HUES48 (cell line): ENCODE results near the gene ASCL5.

ENCODE experiments used
- H3K27ac ChIP-seq: one replicate; pipeline ENCODE4 v1.7.0; 2013; ENCODE audit warnings: low read depth, low read length, inconsistent platforms
- H3K27me3 ChIP-seq: 2 replicates; pipeline ENCODE4 v1.6.1; 2013; ENCODE audit warnings: mild to moderate bottlenecking, low read length; ENCODE audit not compliant: control insufficient read depth, insufficient read depth
- H3K36me3 ChIP-seq: 2 replicates; pipeline ENCODE4 v1.6.1; 2013; ENCODE audit warnings: low read length; ENCODE audit not compliant: control insufficient read depth, insufficient read depth
- H3K4me1 ChIP-seq: 2 replicates; pipeline ENCODE4 v1.6.1; 2013; ENCODE audit warnings: mild to moderate bottlenecking, low read length; ENCODE audit not compliant: control insufficient read depth, insufficient read depth
- H3K4me3 ChIP-seq: 2 replicates; pipeline ENCODE4 v1.5.1; 2013; ENCODE audit warnings: mild to moderate bottlenecking, low read depth, low read length
- H3K9ac ChIP-seq: 2 replicates; pipeline ENCODE4 v1.6.1; 2013; ENCODE audit warnings: mild to moderate bottlenecking, low read depth, low read length, moderate library complexity
- H3K9me3 ChIP-seq: 2 replicates; pipeline ENCODE4 v1.6.1; 2013; ENCODE audit warnings: low read length; ENCODE audit not compliant: control insufficient read depth, insufficient read depth

Gene ASCL5, protein sequence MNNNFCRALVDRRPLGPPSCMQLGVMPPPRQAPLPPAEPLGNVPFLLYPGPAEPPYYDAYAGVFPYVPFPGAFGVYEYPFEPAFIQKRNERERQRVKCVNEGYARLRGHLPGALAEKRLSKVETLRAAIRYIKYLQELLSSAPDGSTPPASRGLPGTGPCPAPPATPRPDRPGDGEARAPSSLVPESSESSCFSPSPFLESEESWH

DNA sequence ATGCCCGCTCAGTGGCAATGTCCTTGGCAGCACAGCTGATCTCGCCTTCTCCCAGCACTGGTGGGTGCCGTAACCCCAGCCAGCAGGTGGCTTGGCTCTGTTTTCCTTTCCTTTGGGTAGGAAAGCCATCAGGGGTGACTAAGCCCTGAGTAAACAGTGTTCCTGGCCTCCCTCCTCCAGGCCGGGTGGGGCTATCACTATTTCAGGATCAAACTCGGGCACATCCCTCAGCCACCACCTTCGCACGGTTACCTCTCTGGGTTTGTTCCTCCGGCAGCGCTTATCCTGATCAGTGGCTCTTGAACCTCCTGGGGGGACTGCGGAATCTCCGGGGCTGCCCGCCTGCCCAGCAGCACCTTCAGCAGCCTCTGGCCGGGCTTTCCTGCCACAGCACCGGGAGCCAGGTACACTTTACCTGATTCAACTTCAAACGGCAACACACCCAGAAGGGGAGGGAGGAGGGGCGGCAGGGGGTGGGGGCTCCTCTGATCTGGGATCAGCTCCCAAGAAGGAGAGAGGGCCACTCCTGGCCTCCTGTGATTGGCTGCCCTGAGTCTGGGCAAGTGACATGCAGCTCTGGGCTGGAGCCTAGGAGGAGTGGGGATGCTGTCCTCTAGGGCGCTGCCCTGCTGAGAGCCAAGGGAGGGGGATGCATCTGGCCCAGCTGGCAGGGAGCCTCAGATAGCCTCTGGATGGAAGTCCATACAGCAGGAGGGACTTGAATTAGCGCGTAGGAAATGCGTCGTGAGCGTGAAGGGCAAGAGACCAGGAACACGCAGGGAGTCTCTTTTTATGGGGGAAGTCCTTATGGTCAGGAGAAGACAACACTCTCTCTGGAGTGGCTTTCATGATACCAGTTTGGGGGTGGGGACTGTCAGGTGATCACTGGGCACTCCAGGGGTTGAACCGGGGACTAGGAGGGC is at the start of gene ASCL5:
ASCL5 (minus strand) TSS at position 353 of the 923 bp plus-strand sequence. CDS start 11,812 bp downstream, outside the sequence.
- H3K27me3 ChIP-seq, result peaks cover 8% of the 10 kb centered on the region; the same call in 1 of the 2 replicates
- H3K9me3 ChIP-seq, result no peaks in the 10 kb centered on the region
- H3K27ac ChIP-seq, result no peak within 1 kb of the TSS
- H3K36me3 ChIP-seq, result no peaks in the 10 kb centered on the region
- no peak within 1 kb of the TSS for H3K9ac ChIP-seq
- H3K4me1 ChIP-seq, result peaks cover 9% of the 10 kb centered on the region
- H3K4me3 ChIP-seq, result no peak within 1 kb of the TSS; the same call in 1 of the 2 replicates

DNA sequence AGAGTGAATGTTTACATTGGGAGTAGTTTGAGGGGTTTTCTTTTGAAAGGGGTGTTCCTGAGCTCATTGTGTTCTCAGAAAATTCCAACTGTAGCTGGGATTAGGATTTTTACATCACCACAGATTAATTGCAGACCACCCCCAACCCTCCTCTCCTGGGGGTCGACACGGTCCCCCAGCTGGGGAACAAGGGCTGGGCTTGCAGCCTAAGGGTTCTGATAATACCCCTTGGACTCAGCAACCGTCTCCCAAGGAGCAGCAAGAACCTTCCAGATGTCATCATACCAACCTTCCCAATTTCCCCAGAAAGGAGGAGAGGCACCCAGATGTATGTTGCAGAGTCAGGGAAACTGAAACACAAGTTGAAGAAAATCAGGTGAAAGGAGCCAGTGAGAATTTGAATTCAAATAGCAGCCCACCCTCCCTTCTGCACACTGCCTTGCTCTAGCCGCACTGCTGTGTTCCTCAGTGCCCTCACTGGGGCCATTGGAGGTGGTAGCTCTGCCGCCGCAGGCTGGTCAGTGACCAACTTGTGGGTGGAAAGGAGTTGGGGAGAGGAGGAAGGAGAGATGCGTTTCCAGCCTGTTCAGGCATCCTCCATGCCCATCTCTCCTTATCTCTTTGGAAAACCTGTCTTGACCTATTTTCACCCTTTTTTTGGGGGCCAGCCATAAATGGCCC is 49.0 kb upstream of the ASCL5 start:
- Histone ChIP-seq H3K9ac (no peak overlapping the region), H3K9me3 (no peaks in the 10 kb centered on the region; the same call in 1 of the 2 replicates), H3K36me3 (no peaks in the 10 kb centered on the region), H3K4me3 (no peak overlapping the region), H3K4me1 (peaks cover 6% of the 10 kb centered on the region; the same call in 1 of the 2 replicates), H3K27ac (no peak overlapping the region), H3K27me3 (0 out of 2 replicates have a peak, but pooled peaks cover 3% of the 10 kb centered on the region)

DNA sequence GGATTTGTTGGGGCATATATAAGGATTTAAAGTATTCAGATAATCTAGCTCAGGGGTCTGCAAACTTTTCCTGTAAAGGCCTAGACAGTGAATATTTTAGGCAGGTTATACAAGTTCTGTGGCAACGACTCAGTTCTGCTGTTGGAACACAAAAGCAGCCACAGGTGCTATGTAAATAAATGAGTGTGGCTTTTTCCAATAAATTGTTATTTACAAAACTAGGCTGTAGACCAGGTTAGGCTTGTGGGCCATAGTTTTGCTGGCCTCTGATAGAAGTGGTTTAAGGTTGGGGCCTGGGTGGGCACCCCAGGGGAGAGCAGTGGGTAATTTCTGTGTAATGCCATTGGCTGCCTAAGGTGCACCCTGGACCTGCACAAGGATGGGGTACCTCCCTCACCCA is 46.8 kb upstream of the ASCL5 start:
- no peak overlapping the region for H3K27ac ChIP-seq
- H3K4me3 ChIP-seq, result no peak overlapping the region
- H3K4me1 ChIP-seq, result peaks cover 13% of the 10 kb centered on the region
- H3K9ac ChIP-seq, result no peak overlapping the region
- H3K9me3 ChIP-seq, result no peaks in the 10 kb centered on the region; the same call in 1 of the 2 replicates
- H3K27me3 ChIP-seq, result peaks cover 17% of the 10 kb centered on the region
- no peaks in the 10 kb centered on the region for H3K36me3 ChIP-seq

- no peak overlapping the region for H3K4me3 ChIP-seq
- no peaks in the 10 kb centered on the region for H3K9me3 ChIP-seq
- no peak overlapping the region for H3K27ac ChIP-seq
- H3K9ac ChIP-seq, result no peak overlapping the region
- H3K4me1 ChIP-seq, result peaks cover 13% of the 10 kb centered on the region
- no peaks in the 10 kb centered on the region for H3K36me3 ChIP-seq
- H3K27me3 ChIP-seq, result peaks cover 17% of the 10 kb centered on the region
Observed at GRCh38 chr1:201172999-201173610, 46.1 kb upstream of the ASCL5 start.

- Histone ChIP-seq H3K9ac (no peak overlapping the region), H3K36me3 (no peaks in the 10 kb centered on the region), H3K9me3 (no peaks in the 10 kb centered on the region), H3K4me3 (no peak overlapping the region), H3K4me1 (peaks cover 13% of the 10 kb centered on the region), H3K27me3 (peaks cover 17% of the 10 kb centered on the region), H3K27ac (no peak overlapping the region)
Observed at GRCh38 chr1:201172326-201172725, 45.3 kb upstream of the ASCL5 start.

DNA sequence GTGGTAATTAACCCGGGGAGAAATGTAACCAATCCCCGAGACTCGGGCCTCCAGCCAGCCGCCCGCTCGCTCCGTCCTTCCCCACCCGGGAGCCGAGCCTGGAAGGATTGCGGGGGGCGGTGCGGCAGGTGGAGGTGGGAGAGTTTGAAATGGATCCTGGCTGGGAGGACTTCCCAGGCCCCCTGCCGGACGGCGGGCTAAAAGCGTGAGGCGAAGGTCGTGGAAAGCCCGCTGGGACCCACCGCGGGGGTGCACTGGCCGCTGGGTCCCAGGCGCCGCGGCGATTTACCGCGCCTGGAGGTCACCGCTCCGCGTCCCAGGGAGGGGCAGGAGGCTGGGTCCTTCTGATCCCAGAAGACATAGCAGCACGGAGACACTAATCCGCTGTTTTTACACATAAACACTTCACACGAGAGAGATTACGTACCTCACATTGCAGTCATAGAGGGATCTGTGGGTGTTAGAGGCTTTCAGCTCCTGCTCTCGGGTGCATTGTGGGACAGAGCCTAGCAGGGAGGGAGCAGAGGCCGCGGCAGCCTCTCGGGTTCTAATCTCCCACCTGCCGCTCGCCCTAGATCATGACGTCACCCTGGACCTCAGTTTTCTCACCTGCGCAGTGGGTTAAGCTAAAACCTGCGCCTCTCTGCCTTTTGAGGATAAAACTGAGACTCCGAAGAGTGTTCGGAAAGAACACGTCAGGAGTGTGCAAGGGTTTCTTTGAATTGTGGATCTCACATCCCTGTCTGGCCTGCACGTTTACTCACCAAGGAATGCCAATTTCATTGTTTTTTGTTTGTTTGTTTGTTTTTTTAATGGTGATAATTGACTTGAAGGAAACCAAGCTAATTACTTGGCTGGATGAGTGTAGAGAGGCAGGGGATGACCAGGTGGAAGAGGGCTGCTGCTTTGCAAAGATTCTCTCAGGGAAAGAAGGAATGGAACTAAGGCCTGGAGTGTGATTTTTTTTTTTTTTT is 44.4 kb upstream of the ASCL5 start:
- peak overlapping the region; percentile 79 for H3K27ac ChIP-seq
- H3K4me1 ChIP-seq, result peaks cover 13% of the 10 kb centered on the region
- peak overlapping the region; percentile 63 for H3K9ac ChIP-seq
- H3K9me3 ChIP-seq, result no peaks in the 10 kb centered on the region
- H3K36me3 ChIP-seq, result no peaks in the 10 kb centered on the region
- H3K27me3 ChIP-seq, result peaks cover 17% of the 10 kb centered on the region
- peak overlapping the region; percentile 74 for H3K4me3 ChIP-seq

- peaks cover 13% of the 10 kb centered on the region for H3K4me1 ChIP-seq
- no peaks in the 10 kb centered on the region for H3K36me3 ChIP-seq
- peak overlapping the region; percentile 79 for H3K27ac ChIP-seq
- no peaks in the 10 kb centered on the region for H3K9me3 ChIP-seq
- H3K27me3 ChIP-seq, result peaks cover 17% of the 10 kb centered on the region
- H3K9ac ChIP-seq, result peak overlapping the region; percentile 63
- H3K4me3 ChIP-seq, result peak overlapping the region; percentile 74
Observed at GRCh38 chr1:201170533-201171062, 43.6 kb upstream of the ASCL5 start.

- Histone ChIP-seq H3K27me3 (peaks cover 17% of the 10 kb centered on the region), H3K36me3 (no peaks in the 10 kb centered on the region), H3K4me1 (peaks cover 13% of the 10 kb centered on the region), H3K27ac (peak overlapping the region; percentile 60), H3K4me3 (peak overlapping the region; percentile 74), H3K9ac (peak overlapping the region; percentile 53), H3K9me3 (no peaks in the 10 kb centered on the region)
Observed at GRCh38 chr1:201169971-201170532, 43.1 kb upstream of the ASCL5 start.

DNA sequence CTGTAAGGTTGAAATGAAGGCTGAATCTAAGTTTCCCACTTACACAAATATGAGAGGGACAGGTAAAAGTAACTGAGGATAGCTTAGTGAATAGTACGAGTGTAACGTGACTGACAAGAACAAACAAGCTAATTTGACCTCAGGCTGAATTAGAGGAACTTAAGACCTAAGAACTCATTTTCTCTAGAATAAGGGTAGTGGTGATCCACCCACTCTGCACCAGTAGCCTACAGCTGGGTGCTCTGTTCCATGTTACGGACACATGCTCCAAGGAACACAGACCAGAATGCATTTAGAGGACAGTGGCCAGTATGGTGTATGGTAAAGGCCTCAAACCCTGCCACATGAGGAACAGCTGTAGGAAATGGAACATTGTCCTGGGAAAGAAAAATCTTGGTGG is 42.2 kb upstream of the ASCL5 start:
- Histone ChIP-seq H3K9me3 (no peaks in the 10 kb centered on the region), H3K36me3 (no peaks in the 10 kb centered on the region), H3K4me1 (peaks cover 7% of the 10 kb centered on the region; the same call in 1 of the 2 replicates), H3K27me3 (peaks cover 17% of the 10 kb centered on the region), H3K9ac (no peak overlapping the region), H3K4me3 (no peak overlapping the region), H3K27ac (no peak overlapping the region)
